ENCODE measurements around the gene IRF1. TPM values are rescaled to one million over a fixed set of nuclear protein-coding genes. Genes with fewer than 3 reads are reported as not detected.
A peak's percentile ranks its signal among the peaks of the same experiment; 100 is the strongest.

The IRF1 gene
- total RNA-seq, 1 donor from 2014 or later: 58.9 TPM

- Mint-ChIP-seq H3K4me3 (ENCODE audit: unreplicated experiment) (peak overlapping the region; percentile 80), H3K36me3 (ENCODE audit: unreplicated experiment) (no peaks in the 10 kb centered on the region), H3K27me3 (ENCODE audit: unreplicated experiment) (no peaks in the 10 kb centered on the region), H3K4me1 (ENCODE audit: unreplicated experiment) (peaks cover 61% of the 10 kb centered on the region), H3K9me3 (ENCODE audit: unreplicated experiment) (no peaks in the 10 kb centered on the region), H3K27ac (ENCODE audit: unreplicated experiment) (peak overlapping the region; percentile 92)
- TF ChIP-seq CTCF (IDR thresholded peaks at IDR 0.05): no peak
- DNase-seq (ENCODE audit: extremely low spot score, unreplicated experiment): peak; percentile 94
Measured at GRCh38 chr5:132496631-132497487, 6.3 kb upstream of the IRF1 start.

GRCh38 chr5:132496191-132496630, 5.6 kb upstream of the IRF1 start:
- H3K9me3 Mint-ChIP-seq (ENCODE audit: unreplicated experiment): no peaks in the 10 kb centered on the region
- peak overlapping the region; percentile 80 for H3K4me3 Mint-ChIP-seq (ENCODE audit: unreplicated experiment)
- H3K4me1 Mint-ChIP-seq (ENCODE audit: unreplicated experiment): peaks cover 62% of the 10 kb centered on the region
- H3K36me3 Mint-ChIP-seq (ENCODE audit: unreplicated experiment): no peaks in the 10 kb centered on the region
- H3K27me3 Mint-ChIP-seq (ENCODE audit: unreplicated experiment): no peaks in the 10 kb centered on the region
- TF ChIP-seq CTCF (IDR thresholded peaks at IDR 0.05): no peak
- peak overlapping the region; percentile 92 for H3K27ac Mint-ChIP-seq (ENCODE audit: unreplicated experiment)
- DNase-seq (ENCODE audit: extremely low spot score, unreplicated experiment): peak; percentile 91

- Mint-ChIP-seq H3K9me3 (ENCODE audit: unreplicated experiment) (no peaks in the 10 kb centered on the region), H3K27me3 (ENCODE audit: unreplicated experiment) (no peaks in the 10 kb centered on the region), H3K27ac (ENCODE audit: unreplicated experiment) (peak overlapping the region; percentile 92), H3K36me3 (ENCODE audit: unreplicated experiment) (no peaks in the 10 kb centered on the region), H3K4me1 (ENCODE audit: unreplicated experiment) (peaks cover 64% of the 10 kb centered on the region), H3K4me3 (ENCODE audit: unreplicated experiment) (peak overlapping the region; percentile 80)
- TF ChIP-seq CTCF (IDR thresholded peaks at IDR 0.05): peak; percentile 22
- DNase-seq (ENCODE audit: extremely low spot score, unreplicated experiment): peak; percentile 95
Measured at GRCh38 chr5:132495667-132496190, 5.2 kb upstream of the IRF1 start.

- H3K4me1 Mint-ChIP-seq (ENCODE audit: unreplicated experiment): peaks cover 64% of the 10 kb centered on the region
- H3K9me3 Mint-ChIP-seq (ENCODE audit: unreplicated experiment): no peaks in the 10 kb centered on the region
- H3K36me3 Mint-ChIP-seq (ENCODE audit: unreplicated experiment): peaks cover 7% of the 10 kb centered on the region
- no peak for DNase-seq (ENCODE audit: extremely low spot score, unreplicated experiment)
- peak overlapping the region; percentile 92 for H3K27ac Mint-ChIP-seq (ENCODE audit: unreplicated experiment)
- no peak for TF ChIP-seq CTCF (IDR thresholded peaks at IDR 0.05)
- no peaks in the 10 kb centered on the region for H3K27me3 Mint-ChIP-seq (ENCODE audit: unreplicated experiment)
- H3K4me3 Mint-ChIP-seq (ENCODE audit: unreplicated experiment): no peak overlapping the region
Measured at GRCh38 chr5:132493821-132494220, 3.2 kb upstream of the IRF1 start.

- Mint-ChIP-seq H3K36me3 (ENCODE audit: unreplicated experiment) (peaks cover 10% of the 10 kb centered on the region), H3K4me1 (ENCODE audit: unreplicated experiment) (peaks cover 65% of the 10 kb centered on the region), H3K27me3 (ENCODE audit: unreplicated experiment) (no peaks in the 10 kb centered on the region), H3K4me3 (ENCODE audit: unreplicated experiment) (no peak overlapping the region), H3K27ac (ENCODE audit: unreplicated experiment) (peak overlapping the region; percentile 92), H3K9me3 (ENCODE audit: unreplicated experiment) (no peaks in the 10 kb centered on the region)
- TF ChIP-seq CTCF (IDR thresholded peaks at IDR 0.05): no peak
- peak; percentile 42 for DNase-seq (ENCODE audit: extremely low spot score, unreplicated experiment)
Measured at GRCh38 chr5:132493241-132493640, 2.7 kb upstream of the IRF1 start.
